HG02852 (cell line): ENCODE measurements around the gene FNIP1.
A peak's percentile ranks its signal among the peaks of the same experiment; 100 is the strongest.
"Not testable (repeated sequence)": the region's sequence is repeated elsewhere in the genome, so short reads cannot be mapped to it uniquely, and the experiment has no call there.

Experiments used
- ATAC-seq: cut with Tn5 transposase; IDR thresholded peaks from one replicate; pipeline ENCODE4 v1.9.1; 2021; ENCODE audit warnings: mild to moderate bottlenecking, moderate library complexity; ENCODE audit not compliant: unreplicated experiment

Gene FNIP1

DNA sequence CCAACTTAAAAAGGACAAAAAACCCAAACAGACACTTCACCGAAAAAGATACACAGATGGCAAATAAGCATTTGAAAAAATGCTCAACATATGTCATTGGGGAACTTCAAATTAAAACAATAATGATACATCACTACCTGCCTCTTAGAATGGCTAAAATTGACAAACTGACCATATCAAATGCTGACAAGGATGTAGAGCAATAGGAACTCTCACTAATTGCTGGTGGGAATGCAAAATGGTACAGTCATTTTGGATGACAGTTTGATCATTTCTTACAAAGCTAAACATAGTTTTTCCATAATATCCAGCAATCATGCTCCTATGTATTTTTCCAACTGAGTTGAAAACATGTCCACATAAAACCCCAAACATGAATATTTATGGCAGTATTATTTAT is 102.9 kb downstream of the FNIP1 start:
- no peak for ATAC-seq

DNA sequence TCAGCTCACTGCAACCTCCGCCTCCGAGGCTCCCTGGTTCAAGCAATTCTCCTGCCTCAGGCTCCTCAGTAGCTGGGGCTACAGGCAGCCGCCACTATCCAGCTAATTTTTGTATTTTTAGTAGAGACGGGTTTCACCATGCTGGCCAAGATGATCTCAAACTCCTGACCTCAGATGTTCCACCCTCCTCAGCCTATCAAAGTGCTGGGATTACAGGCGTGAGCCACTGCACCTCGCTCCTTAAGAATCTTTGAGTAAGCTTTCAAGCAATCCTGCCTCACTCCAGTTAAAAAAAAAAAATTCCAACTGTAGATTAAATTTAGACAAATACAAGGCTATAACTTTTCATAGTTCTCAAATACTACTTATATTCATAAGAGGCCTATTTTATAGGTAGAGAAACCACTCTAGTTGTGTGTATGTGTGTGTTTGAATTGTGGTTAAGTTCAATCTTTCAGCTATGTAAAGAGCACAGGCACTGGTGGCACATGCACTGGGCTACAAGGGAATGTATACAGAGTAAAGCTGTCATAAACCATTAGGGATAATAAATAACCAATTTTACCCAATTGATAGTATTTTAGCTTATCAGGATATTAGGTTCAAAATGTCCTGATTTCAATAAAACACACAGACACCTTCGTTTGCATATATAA is 111.2 kb downstream of the FNIP1 start:
- no peak for ATAC-seq

DNA sequence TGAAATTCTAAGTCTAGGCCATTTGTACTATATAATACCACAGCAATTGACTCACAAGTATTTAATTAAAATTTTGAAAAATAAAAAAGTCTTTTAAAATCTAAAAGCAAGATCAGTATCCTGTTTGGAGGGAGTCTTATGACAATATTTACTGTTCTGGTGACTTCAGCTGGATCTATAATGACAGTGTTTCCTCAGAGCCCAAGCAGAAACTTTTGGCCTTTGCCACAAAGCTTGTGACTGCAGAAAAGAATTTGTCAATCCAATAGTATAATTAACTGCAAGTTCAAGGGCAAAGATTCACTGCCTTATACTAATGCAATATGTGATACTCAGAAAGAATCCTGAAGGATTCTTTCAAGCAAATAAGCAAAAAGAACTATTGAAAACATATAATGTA is 112.2 kb downstream of the FNIP1 start:
- ATAC-seq: no peak

DNA sequence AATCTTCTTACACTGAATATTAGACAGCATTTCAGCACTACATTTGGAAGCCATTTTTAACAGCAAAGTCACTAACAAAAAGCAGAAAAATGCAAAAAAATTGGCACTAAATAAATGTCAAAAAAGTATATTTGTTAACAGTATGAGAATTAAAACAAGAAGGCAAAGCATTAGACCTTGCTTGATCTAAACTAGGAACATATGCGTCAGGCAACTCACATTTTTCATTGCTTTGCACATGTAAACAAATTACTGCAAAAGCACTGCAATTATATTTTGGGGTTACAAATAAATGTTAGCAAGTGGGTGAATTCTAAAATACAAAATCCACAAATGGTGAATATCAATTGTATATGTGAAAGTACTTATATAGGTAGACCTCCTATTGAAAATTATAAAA is 112.8 kb downstream of the FNIP1 start:
- ATAC-seq: no peak

DNA sequence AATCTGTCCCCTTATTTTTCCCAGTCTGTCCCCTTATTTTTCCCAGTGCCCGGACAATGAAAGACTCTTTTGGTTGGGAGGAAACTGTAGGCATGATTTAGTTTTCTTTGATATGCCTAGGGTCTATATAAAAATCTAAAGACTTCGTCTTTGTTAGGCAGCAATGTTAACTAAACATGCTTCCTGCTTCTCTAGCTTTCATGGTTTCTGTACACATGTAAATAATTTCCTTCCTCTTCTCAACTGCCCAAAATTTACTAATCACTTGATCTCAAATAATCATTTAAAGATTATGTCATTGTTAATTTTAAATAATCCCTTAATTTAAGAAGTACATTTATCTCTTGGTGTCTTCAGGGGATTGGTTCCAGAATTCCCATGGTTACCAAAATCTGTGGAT is 114.0 kb downstream of the FNIP1 start:
- ATAC-seq: no peak

DNA sequence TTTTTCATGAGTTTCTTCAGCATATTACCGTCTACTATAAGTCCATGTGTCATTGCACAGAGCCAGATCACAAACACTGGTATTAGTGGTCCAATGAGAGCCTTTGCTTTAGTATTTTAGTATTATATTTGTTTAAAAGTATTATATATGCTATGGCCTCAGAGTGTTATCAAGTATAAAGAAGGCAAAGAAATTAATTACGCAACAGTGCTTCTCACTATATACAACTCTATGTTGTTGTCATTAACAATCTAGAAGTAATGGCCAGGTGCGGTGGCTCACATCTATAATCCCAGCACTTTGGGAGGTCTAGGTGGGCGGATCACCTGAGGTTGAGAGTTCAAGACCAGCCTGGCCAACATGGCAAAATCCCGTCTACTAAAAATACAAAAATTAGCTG is 114.6 kb downstream of the FNIP1 start:
- ATAC-seq: no peak

DNA sequence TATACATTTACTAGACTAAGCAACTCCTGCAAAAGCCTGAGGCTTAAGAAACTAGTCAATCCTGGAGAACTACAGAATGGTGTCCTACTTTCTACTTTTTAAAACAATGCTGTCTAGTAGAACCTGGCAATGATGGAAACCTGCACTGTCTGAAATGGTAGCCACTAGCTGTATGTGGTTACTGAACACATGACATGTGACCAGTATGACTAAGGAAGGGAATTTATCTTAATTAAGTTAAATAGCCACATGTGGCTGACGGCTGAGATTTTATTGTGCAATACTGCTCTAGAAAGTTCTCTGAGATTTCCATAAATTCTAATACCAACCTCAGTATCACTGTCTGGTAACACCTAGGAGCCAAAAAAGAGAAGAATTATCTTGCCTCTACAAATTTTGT is 116.9 kb downstream of the FNIP1 start:
- ATAC-seq: no peak

- not testable (repeated sequence) for ATAC-seq
Measured at GRCh38 chr5:131678273-131678672, 118.5 kb downstream of the FNIP1 start.

GRCh38 chr5:131677115-131677514 is 119.7 kb downstream of the FNIP1 start:
- no peak for ATAC-seq

- ATAC-seq: peak; percentile 46
Measured at GRCh38 chr5:131672776-131673175, 124.0 kb downstream of the FNIP1 start.

DNA sequence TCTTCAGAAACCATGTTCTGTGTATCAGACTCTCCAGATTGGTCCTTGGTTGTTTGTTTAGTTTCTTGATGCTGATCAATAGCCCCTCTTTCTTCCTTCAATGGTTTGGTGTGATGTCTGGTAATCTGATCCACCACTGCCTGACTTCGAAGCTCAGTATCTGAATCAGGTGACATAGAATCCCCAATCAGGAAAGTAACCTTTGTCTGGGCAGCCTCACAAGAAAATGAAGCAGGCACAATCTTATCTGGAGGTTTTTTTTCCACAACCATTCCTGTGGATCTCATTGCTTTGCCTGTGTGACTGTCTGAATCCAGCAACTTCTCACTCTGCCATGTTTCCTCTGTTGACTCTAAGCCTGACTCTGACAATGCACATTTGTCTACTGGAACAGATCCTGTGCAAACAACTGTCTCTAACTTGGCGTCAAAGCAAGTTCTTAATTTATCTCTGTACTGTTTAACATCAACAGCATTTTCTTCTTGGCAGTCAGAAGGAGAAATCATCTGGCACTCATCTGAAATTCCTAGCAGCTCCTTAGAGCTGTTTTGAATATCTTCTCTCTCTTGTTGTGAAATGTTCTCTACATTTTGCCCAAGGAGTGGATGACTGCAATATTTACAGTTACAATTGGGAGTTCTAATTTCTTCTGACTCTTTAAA is 124.7 kb downstream of the FNIP1 start:
- ATAC-seq: no peak

DNA sequence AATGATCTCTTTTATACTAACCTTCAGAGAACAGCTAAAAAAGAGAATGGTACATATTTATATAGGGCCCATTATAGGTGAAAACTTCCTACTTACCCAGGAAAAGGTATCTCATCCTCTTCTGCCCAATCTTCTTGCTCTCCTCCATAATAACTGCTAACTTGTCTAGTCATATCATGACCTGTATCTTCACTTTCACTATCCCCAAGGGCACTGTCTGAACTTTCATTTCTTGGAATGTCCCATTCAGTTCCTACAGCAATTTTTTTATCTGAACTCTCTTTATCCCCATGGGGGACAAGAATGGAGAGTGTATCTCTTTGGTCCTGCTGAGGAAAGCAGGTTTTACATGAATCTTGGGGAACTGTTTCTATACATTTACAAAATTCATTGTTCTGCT is 125.4 kb downstream of the FNIP1 start:
- no peak for ATAC-seq

DNA sequence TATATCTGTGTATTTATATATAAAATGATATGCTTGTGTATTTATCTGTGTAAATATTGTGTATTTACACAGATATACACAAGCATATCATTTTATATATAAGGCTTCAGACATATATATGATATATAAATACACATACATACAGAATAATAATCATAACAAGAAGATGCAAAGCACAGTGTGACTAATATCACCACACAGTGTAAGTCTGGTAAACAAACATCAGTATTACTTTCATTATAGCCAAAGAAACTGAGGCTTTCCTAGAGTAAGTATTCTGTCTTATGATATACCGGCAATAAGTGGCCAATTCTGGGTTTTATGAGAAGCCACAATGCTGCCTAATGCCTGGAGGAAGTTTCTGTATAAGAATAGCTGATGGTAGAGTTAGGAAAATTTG is 131.9 kb downstream of the FNIP1 start:
- no peak for ATAC-seq

- ATAC-seq: no peak
Measured at GRCh38 chr5:131661933-131662332, 134.9 kb downstream of the FNIP1 start.

DNA sequence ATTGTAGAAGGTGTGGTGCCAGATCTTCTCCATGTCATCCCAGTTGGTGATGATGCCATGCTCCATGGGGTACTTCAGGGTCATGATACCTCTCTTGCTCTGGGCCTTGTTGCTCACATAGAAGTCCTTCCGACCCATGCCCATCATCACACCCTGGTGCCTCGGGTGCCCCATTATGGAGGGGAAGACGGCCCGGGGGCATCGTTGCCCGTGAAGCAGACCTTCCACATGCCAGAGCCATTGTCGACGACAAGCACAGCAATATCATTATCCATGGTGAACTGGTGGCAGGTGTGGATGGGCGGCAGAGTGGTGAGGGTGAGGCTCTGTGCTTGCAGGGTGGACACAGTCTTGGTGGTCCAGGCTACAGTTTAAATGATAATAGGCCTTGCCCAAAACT is 137.0 kb downstream of the FNIP1 start:
- no peak for ATAC-seq

- ATAC-seq: no peak
Measured at GRCh38 chr5:131659290-131659689, 137.5 kb downstream of the FNIP1 start.

- ATAC-seq: no peak
Measured at GRCh38 chr5:131654776-131655175, 142.0 kb downstream of the FNIP1 start.

DNA sequence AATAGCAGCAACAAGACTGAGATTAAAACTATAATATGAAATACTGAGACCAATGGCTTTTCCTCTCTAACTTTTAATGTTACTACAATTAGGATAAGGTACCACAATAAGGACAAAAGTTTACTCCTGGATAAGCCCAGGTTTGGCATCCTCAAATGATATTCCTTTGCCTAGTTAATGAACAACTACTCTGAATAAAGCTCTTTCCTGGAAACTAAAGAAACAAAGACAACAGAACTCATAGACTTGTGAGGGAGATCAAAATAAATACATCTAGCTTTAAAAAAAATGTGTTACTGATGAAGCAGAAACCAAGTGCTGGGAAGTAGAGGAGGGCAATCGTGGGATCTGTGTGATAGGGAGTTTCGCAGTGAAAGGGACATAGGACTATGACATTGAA is 142.5 kb downstream of the FNIP1 start:
- ATAC-seq: no peak

- no peak for ATAC-seq
Measured at GRCh38 chr5:131649161-131649560, 147.7 kb downstream of the FNIP1 start.

DNA sequence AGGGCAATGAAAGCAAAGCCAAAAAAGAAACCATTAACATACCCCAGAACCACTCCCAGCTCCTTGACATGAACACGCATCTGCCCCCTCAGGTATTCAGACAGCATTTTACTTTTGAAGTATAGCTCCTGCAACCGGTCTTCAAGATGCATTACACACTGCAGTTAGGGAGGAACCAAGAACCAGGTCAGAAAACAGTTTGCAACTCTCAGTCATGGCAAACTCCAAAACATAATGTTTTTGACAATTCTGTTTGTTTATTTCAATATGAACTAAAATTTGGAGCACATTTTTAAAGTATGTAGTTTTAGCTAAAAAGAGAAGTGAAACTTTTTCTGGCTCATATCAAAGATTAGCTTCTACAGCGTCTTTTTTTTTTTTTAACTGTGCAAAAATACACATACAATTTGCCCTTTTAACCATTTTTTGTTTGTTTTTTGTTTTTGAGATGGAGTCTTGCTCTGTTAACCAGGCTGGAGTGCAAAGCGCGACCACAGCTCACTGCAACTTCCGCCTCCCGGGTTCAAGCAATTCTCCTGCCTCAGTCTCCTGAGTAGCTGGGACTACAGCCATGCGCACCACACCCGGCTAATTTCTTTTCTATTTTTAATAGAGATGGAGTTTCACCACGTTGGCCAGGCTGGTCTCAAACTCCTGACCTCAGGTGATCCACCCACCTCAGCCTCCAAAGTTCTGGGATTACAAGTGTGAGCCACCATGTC is 149.6 kb downstream of the FNIP1 start:
- ATAC-seq: peak; percentile 72

GRCh38 chr5:131644822-131645221 is 152.0 kb downstream of the FNIP1 start:
- ATAC-seq: no peak

DNA sequence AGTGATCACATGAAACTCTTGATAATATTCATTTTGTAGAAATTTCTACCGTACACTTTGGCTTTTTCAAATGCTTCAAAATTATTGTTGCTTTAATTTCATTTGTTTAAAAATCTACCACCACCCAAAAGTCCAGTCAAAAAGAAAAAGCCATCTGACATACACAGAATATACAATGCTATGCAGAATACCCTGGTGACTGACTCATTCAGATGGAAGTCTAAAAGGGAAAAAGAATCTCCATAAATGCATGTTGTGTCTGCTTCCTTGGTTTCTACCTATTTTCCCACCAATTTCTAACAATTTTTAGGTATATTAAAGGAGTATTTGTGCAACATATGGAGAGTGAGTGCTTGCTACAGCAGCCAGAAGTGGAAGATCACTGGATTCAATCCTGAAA is 152.4 kb downstream of the FNIP1 start:
- no peak for ATAC-seq
